ENCODE data around the gene JMY. TPM values are rescaled to one million over a fixed set of nuclear protein-coding genes. Genes with fewer than 3 reads are reported as not detected.

Gene JMY
- total RNA-seq, 1 experiment from 2014 or later, result 15.6 TPM

- RAD21 ChIA-PET (ENCODE audit: low non-redundant PET in 1 of 2, low total read pairs in 2 of 2, uncharacterized antibody in 2 of 2, unreplicated experiment in 2 of 2), result no interaction called here
- CTCF ChIA-PET, result no interaction called here
These were observed 8.4 kb upstream of the JMY start for GRCh38 chr5:79227484-79228025.

GRCh38 chr5:79229357-79230174 is 6.4 kb upstream of the JMY start:
- intact Hi-C loops (cut with micrococcal nuclease), result loop anchor here (10.0 kb wide), 1 partner anchor 85 kb away; no protein-coding TSS in a partner anchor

More at GRCh38 chr5:79227484-79228025, 8.4 kb upstream of the JMY start:
- H3K9me3 ChIP-seq (ENCODE audit: control insufficient read depth in 1 of 2, insufficient read depth in 1 of 2, low read depth in 1 of 2, low read length in 2 of 2), result no peaks in the 10 kb centered on the region
- POLR2A ChIA-PET, result no interaction called here
- no peak overlapping the region for H3K9ac ChIP-seq (ENCODE audit: low read length)
- H3K27me3 ChIP-seq (ENCODE audit: insufficient read depth, low read length), result no peaks in the 10 kb centered on the region
- H3K4me1 ChIP-seq (ENCODE audit: control insufficient read depth in 1 of 2, insufficient read depth in 2 of 2, low read length in 2 of 2), result peaks cover 0 to 12% of the 10 kb centered on the region in 2 experiments; a peak in 2 of 4 replicates
- TF ChIP-seq RAD21 (IDR thresholded peaks at IDR 0.05; ENCODE audit: low read depth), result no peak
- TF ChIP-seq TCF7L2 (IDR thresholded peaks at IDR 0.05; ENCODE audit: borderline replicate concordance, extremely low read depth, insufficient read depth, insufficient read length), result no peak
- no peak for TF ChIP-seq EZH2 (IDR thresholded peaks at IDR 0.05)
- TF ChIP-seq CBX3 (IDR thresholded peaks at IDR 0.05; ENCODE audit: low read depth), result no peak
- BruUV-seq (replicated peaks), result no TSS peak
- DNase-seq (ENCODE audit: low read depth, low spot score) (no peak), ATAC-seq (no peak)
- no peaks in the 10 kb centered on the region for H4K20me1 ChIP-seq (ENCODE audit: insufficient read depth)
- no peak overlapping the region for H2AFZ ChIP-seq (ENCODE audit: low read depth, low read length, poor library complexity, severe bottlenecking)
- intact Hi-C loops (cut with micrococcal nuclease), result no loop called here
- no peak overlapping the region for H3K27ac ChIP-seq (ENCODE audit: low read depth, low read length)
- H3K79me2 ChIP-seq (ENCODE audit: insufficient read depth, low read length), result no peaks in the 10 kb centered on the region
- no peaks in the 10 kb centered on the region for H3K9me2 ChIP-seq (ENCODE audit: insufficient read depth)
- no peak overlapping the region for H3K4me3 ChIP-seq (replicated peaks in 1 of 2; ENCODE audit: low read depth in 1 of 2, low read length in 2 of 2)
- no peaks in the 10 kb centered on the region for H3K36me3 ChIP-seq (ENCODE audit: control insufficient read depth in 1 of 2, insufficient read depth in 2 of 2, low read length in 2 of 2)
- H3K4me2 ChIP-seq (ENCODE audit: low read length), result no peak overlapping the region

More at GRCh38 chr5:79229357-79230174, 6.4 kb upstream of the JMY start:
- ChIA-PET POLR2A (no interaction called here), CTCF (no interaction called here), RAD21 (ENCODE audit: low non-redundant PET in 1 of 2, low total read pairs in 2 of 2, uncharacterized antibody in 2 of 2, unreplicated experiment in 2 of 2) (no interaction called here)
- Histone ChIP-seq H3K27ac (ENCODE audit: low read depth, low read length) (no peak overlapping the region), H3K4me3 (replicated peaks in 1 of 2; ENCODE audit: low read depth in 1 of 2, low read length in 2 of 2) (no peak overlapping the region), H3K9ac (ENCODE audit: low read length) (no peak overlapping the region), H3K27me3 (ENCODE audit: insufficient read depth, low read length) (no peaks in the 10 kb centered on the region), H3K9me3 (ENCODE audit: control insufficient read depth in 1 of 2, insufficient read depth in 1 of 2, low read depth in 1 of 2, low read length in 2 of 2) (no peaks in the 10 kb centered on the region), H4K20me1 (ENCODE audit: insufficient read depth) (no peaks in the 10 kb centered on the region), H3K9me2 (ENCODE audit: insufficient read depth) (no peaks in the 10 kb centered on the region), H3K4me2 (ENCODE audit: low read length) (no peak overlapping the region), H3K4me1 (ENCODE audit: control insufficient read depth in 1 of 2, insufficient read depth in 2 of 2, low read length in 2 of 2) (peaks cover 0 to 10% of the 10 kb centered on the region in 2 experiments; a peak in 2 of 4 replicates), H3K79me2 (ENCODE audit: insufficient read depth, low read length) (no peaks in the 10 kb centered on the region), H3K36me3 (ENCODE audit: control insufficient read depth in 1 of 2, insufficient read depth in 2 of 2, low read length in 2 of 2) (no peaks in the 10 kb centered on the region), H2AFZ (ENCODE audit: low read depth, low read length, poor library complexity, severe bottlenecking) (no peak overlapping the region)
- BruUV-seq (replicated peaks), result no TSS peak
- DNase-seq (ENCODE audit: low read depth, low spot score) (no peak), ATAC-seq (no peak)
- no peak for TF ChIP-seq CEBPB (IDR thresholded peaks at IDR 0.05; ENCODE audit: low read depth)
- no peak for TF ChIP-seq ZNF274 (IDR thresholded peaks at IDR 0.05; ENCODE audit: low read depth, low read length)
- no peak for TF ChIP-seq REST (IDR thresholded peaks at IDR 0.05; ENCODE audit: low read depth)
- TF ChIP-seq, protein P1, sequence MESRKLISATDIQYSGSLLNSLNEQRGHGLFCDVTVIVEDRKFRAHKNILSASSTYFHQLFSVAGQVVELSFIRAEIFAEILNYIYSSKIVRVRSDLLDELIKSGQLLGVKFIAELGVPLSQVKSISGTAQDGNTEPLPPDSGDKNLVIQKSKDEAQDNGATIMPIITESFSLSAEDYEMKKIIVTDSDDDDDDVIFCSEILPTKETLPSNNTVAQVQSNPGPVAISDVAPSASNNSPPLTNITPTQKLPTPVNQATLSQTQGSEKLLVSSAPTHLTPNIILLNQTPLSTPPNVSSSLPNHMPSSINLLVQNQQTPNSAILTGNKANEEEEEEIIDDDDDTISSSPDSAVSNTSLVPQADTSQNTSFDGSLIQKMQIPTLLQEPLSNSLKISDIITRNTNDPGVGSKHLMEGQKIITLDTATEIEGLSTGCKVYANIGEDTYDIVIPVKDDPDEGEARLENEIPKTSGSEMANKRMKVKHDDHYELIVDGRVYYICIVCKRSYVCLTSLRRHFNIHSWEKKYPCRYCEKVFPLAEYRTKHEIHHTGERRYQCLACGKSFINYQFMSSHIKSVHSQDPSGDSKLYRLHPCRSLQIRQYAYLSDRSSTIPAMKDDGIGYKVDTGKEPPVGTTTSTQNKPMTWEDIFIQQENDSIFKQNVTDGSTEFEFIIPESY (IDR thresholded peaks at IDR 0.05; ENCODE audit: extremely low read depth, insufficient replicate concordance, low read length), result no peak
- TF ChIP-seq TCF7L2 (IDR thresholded peaks at IDR 0.05; ENCODE audit: borderline replicate concordance, extremely low read depth, insufficient read depth, insufficient read length), result no peak
- TF ChIP-seq FOSL1 (IDR thresholded peaks at IDR 0.05; ENCODE audit: low read depth), result no peak
- no peak for TF ChIP-seq POLR2AphosphoS5 (IDR thresholded peaks at IDR 0.05; ENCODE audit: low read depth, low read length)
- TF ChIP-seq, protein P2, sequence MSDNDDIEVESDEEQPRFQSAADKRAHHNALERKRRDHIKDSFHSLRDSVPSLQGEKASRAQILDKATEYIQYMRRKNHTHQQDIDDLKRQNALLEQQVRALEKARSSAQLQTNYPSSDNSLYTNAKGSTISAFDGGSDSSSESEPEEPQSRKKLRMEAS (IDR thresholded peaks at IDR 0.05), result no peak
- no peak for TF ChIP-seq ATF3 (IDR thresholded peaks at IDR 0.05)
- TF ChIP-seq POLR2A (IDR thresholded peaks at IDR 0.05; ENCODE audit: borderline replicate concordance, extremely low read depth, insufficient read depth, insufficient read length), result no peak

All from HCT116 (cell line).